ENCODE data around the gene OSBPL3.

The OSBPL3 gene

DNA sequence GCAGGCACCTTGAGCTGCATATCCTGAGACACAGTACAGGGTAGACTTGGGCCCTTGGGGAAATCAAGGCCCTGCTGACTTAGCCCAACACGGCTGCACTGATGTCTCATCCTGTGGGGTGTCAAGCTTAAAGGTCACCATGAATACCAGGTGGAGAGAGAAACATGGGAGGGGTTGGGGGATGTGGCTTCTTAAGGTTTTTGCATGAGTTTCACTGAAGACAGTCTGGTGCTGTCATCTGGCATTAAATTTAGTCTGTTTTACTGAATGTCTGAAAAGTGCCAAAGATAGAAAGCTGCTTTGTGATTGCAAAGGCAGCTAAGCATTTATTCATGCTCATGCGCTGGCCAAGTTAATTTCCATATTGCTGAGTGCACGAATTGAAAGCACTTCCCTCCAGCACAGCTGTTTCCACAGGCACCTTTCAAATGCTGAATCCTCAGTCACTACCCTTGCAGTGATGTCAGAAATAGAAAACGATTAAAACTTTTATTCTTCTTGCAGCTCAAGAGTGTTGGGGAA lies 102.1 kb downstream of the OSBPL3 start:
- H3K36me3 Mint-ChIP-seq (ENCODE audit: low read depth): no peaks in the 10 kb centered on the region
- H3K27ac Mint-ChIP-seq: no peak overlapping the region
- peaks cover 7% of the 10 kb centered on the region for H3K27me3 Mint-ChIP-seq (ENCODE audit: low read depth, poor library complexity)
- DNase-seq: no peak
- TF ChIP-seq CTCF (IDR thresholded peaks at IDR 0.05): no peak
- H3K4me3 Mint-ChIP-seq: no peak overlapping the region
- peaks cover 5% of the 10 kb centered on the region for H3K4me1 Mint-ChIP-seq
- H3K9me3 Mint-ChIP-seq: no peaks in the 10 kb centered on the region

DNA sequence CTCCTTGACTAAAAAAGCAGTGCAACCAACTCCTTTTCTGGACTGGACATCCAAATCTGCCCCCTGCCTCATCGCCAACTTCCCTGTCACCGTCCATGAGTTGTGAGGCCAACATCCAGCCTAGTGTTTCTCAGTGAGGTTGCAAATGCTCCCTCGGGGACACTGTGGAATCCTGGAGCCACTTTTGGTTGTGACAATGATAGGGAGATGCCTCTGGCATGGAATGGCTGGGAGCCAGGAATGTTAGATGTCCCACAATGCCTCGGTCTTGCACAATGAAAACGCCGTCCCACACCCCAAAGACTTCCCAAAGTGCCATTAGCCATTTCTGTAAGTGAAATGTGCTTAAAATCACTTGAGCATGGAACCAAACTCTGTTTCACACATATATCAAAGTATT lies 105.2 kb downstream of the OSBPL3 start:
- H3K4me3 Mint-ChIP-seq: no peak overlapping the region
- no peaks in the 10 kb centered on the region for H3K4me1 Mint-ChIP-seq
- no peak for TF ChIP-seq CTCF (IDR thresholded peaks at IDR 0.05)
- no peaks in the 10 kb centered on the region for H3K36me3 Mint-ChIP-seq (ENCODE audit: low read depth)
- H3K27me3 Mint-ChIP-seq (ENCODE audit: low read depth, poor library complexity): peaks cover 7% of the 10 kb centered on the region
- H3K27ac Mint-ChIP-seq: no peak overlapping the region
- no peak for DNase-seq
- H3K9me3 Mint-ChIP-seq: no peaks in the 10 kb centered on the region

GRCh38 chr7:24873944-24874343 lies 106.0 kb downstream of the OSBPL3 start:
- TF ChIP-seq CTCF (IDR thresholded peaks at IDR 0.05): no peak
- Mint-ChIP-seq H3K4me3 (no peak overlapping the region), H3K27ac (no peak overlapping the region), H3K36me3 (ENCODE audit: low read depth) (no peaks in the 10 kb centered on the region), H3K4me1 (no peaks in the 10 kb centered on the region), H3K27me3 (ENCODE audit: low read depth, poor library complexity) (peaks cover 5% of the 10 kb centered on the region), H3K9me3 (no peaks in the 10 kb centered on the region)
- DNase-seq: no peak

- H3K9me3 Mint-ChIP-seq: no peaks in the 10 kb centered on the region
- no peak for DNase-seq
- no peaks in the 10 kb centered on the region for H3K36me3 Mint-ChIP-seq (ENCODE audit: low read depth)
- H3K4me3 Mint-ChIP-seq: no peak overlapping the region
- H3K27ac Mint-ChIP-seq: no peak overlapping the region
- H3K27me3 Mint-ChIP-seq (ENCODE audit: low read depth, poor library complexity): peaks cover 3% of the 10 kb centered on the region
- no peaks in the 10 kb centered on the region for H3K4me1 Mint-ChIP-seq
- TF ChIP-seq CTCF (IDR thresholded peaks at IDR 0.05): no peak
Measured at GRCh38 chr7:24871770-24872169, 108.2 kb downstream of the OSBPL3 start.

DNA sequence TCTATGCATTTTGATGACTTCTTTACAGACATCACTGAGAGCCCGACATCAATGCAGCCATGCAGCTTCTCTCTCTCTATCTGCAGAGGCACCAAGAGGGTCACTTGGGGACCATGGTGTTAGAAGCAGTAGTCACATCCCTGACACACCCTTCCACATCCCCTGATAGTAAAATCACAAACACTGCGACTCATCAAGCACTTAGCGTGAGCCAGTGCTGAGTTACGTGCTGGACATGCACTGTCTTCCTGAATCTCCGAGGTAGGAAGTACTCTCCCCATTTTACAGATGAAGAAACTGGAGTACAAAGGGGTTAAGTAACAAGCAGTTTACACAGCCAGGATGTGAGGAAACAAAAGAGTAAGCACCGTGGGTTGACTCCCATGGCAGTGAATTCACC lies 109.2 kb downstream of the OSBPL3 start:
- Mint-ChIP-seq H3K4me1 (no peaks in the 10 kb centered on the region), H3K9me3 (no peaks in the 10 kb centered on the region), H3K27ac (no peak overlapping the region), H3K27me3 (ENCODE audit: low read depth, poor library complexity) (no peaks in the 10 kb centered on the region), H3K4me3 (no peak overlapping the region), H3K36me3 (ENCODE audit: low read depth) (no peaks in the 10 kb centered on the region)
- no peak for TF ChIP-seq CTCF (IDR thresholded peaks at IDR 0.05)
- no peak for DNase-seq

GRCh38 chr7:24869572-24869971 lies 110.4 kb downstream of the OSBPL3 start:
- Mint-ChIP-seq H3K9me3 (no peaks in the 10 kb centered on the region), H3K4me1 (no peaks in the 10 kb centered on the region), H3K27me3 (ENCODE audit: low read depth, poor library complexity) (no peaks in the 10 kb centered on the region), H3K27ac (no peak overlapping the region), H3K36me3 (ENCODE audit: low read depth) (no peaks in the 10 kb centered on the region), H3K4me3 (no peak overlapping the region)
- no peak for TF ChIP-seq CTCF (IDR thresholded peaks at IDR 0.05)
- DNase-seq: no peak
